K562 treated with DMSO at 1 percent for 12 hours (cell line): ENCODE results near the gene MFGE8. TPM values are rescaled to one million over a fixed set of nuclear protein-coding genes. Genes with fewer than 3 reads are reported as not detected.

ENCODE experiments used
- total RNA-seq: library from RNA; unstranded; fragments of 300-600 nt; gene quantifications from 2 replicates; pipeline ENCODE4 v1.2.3, GENCODE V29; 2022; ENCODE audit not compliant: insufficient read depth

The MFGE8 gene, protein sequence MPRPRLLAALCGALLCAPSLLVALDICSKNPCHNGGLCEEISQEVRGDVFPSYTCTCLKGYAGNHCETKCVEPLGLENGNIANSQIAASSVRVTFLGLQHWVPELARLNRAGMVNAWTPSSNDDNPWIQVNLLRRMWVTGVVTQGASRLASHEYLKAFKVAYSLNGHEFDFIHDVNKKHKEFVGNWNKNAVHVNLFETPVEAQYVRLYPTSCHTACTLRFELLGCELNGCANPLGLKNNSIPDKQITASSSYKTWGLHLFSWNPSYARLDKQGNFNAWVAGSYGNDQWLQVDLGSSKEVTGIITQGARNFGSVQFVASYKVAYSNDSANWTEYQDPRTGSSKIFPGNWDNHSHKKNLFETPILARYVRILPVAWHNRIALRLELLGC
- total RNA-seq, result 140 and 210 TPM in 2 replicates

DNA sequence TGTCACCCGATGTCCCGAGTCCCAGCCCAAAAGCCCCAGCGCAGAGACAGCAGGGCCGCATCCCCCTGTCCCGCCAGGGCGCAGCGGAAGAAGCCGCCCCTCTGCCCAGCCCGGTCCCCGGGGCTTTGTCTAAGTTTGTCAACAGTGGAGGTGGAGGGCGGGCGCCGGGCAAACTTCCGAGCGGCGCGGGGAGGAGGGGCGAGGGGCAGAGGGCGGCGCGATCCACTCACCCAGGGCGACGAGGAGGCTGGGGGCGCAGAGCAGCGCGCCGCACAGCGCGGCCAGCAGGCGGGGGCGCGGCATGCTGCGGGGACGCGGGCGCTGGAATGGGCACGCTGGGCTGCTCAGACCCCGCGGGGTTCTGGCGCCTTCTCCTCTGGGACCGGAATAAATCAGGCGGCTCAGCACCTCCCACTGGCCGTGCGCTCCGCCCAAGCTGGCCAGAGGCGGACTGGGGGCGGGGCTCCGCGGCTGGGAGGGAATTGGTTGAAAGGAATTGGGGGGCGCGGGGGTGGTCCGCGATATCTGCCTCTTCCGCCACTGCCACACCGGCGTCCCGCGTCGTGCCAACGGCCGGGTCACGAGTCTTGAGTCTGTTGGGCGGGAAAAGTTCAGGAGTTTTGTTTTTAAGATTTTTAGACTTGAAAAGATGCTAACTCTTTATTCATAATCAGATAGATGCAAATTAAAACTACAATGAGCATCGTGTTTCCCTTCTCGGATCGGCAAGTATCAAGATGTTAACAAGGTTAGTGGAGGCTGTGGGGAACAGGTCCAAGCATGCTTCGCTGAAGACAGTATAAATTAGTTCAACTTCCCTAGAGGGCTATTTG, at the start of gene MFGE8:
TSS of gene MFGE8 (minus strand) at position 363 of the 833 bp plus-strand sequence. CDS start at position 303, 60 bp downstream.

DNA sequence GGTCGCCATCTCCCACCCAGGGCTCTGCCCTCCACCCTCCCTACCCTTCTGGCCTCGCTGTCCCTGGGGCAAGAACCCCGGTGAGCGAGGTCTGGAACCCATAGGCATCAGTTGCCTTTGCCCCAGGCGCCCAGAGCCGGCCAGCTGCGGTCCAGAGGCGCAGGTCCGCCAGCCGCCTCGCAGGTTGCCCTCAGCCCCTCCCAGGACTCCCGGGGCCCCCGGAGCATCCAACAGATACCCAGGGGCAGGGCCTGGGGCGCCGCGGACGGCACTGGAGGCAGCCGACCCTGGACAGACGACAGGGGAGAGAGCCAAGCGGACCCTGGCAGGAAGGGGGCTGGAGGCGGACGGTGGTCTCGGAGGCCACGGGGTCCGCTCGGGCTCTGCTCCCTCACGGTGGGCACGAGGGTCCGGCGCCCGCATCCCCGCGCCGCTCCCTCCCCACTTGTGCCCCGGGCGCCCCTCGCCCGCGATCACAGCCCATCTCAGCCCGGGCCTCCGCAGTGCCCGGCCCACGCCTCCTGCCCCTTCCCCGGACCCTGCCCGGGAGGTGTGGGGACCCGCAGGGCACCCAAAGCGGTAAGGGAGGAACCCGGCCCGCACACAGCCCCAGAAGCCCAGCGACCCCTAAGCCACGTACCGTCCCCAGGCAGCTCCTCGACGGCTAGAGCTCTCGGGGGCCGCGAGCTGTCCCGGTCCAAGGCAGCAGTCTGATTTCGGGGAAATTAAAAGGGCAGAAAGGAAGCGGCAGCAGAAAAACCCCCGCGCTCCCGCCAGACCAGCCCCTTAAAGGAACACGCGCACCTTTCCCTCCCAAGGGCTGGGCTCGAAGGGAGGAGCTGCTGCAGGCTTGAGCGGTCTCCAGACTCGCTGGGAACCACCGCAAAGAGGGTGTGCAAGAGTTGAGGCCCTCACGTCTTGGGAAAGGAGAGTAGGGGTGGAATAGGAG, 18.1 kb downstream of the MFGE8 start, which contains the start of gene HAPLN3:
TSS of gene HAPLN3 (minus strand) at position 726 of the 949 bp plus-strand sequence. CDS start 8,246 bp downstream, outside the sequence.

Other genes starting within 250 kb of the MFGE8 start
- not detected in 2 replicates for gene ACAN, start 109.9 kb downstream of the MFGE8 start, total RNA-seq
- 3.3 and 6.3 TPM in 2 replicates for gene HAPLN3, start 17.8 kb downstream of the MFGE8 start, total RNA-seq
- 5.4 and 28.9 TPM in 2 replicates for gene ABHD2, start 175.1 kb upstream of the MFGE8 start, total RNA-seq